ENCODE data around the gene NDUFAF2.

NDUFAF2 gene

DNA sequence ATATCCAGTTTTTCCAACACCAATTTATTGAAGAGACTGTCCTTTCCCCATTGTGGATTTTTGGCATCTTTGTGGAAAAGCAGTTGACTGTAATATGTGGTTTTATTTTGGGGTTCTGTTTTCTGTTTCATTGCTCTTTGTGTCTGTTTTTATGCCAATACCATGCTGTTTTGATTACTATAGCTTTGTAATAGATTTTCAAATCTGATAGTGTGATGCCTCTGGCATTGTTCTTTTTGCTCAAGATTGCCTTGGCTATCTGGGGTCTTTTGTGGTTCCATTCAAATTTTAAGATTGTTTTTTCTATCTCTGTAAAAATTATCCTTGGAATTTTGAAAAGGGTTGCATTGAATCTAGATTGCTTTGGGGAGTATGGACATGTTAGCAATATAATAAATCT is 99.5 kb downstream of the NDUFAF2 start:
- H3K4me1 ChIP-seq (ENCODE audit: control insufficient read depth, insufficient read depth, low read length, unreplicated experiment) = peaks cover 19% of the 10 kb centered on the region
- H3K27ac ChIP-seq (ENCODE audit: low read depth, low read length) = no peak overlapping the region
- no peak overlapping the region for H3K4me3 ChIP-seq (ENCODE audit: low read depth, low read length)
- peaks cover 16% of the 10 kb centered on the region for H3K79me2 ChIP-seq (ENCODE audit: control insufficient read depth, insufficient read depth, low read length, unreplicated experiment)
- H3K36me3 ChIP-seq (ENCODE audit: insufficient read depth, low read length) = peaks cover 7% of the 10 kb centered on the region; the same call in 1 of the 2 replicates
- H2AFZ ChIP-seq (ENCODE audit: low read length, unreplicated experiment) = no peak overlapping the region
- H3K27me3 ChIP-seq (ENCODE audit: insufficient read depth, low read length) = no peaks in the 10 kb centered on the region

DNA sequence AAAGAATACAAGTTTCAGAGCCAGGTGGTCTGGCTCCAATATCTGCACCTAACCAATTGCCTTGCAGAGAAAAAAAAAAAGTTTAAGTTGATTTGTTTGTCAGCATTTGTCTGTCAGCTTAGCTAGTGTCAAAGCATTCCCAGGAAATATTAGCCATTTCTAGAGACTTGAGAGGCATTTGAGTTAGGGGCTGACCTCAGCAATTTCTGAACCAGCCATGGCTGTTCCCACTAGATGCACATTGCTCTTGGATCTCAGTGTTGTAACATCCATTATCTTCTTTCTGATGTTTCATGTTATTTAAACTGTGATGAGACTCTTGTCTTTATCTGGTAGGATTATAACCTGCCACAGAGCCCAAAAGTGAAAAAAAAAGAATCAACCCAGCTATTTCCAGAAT is 102.3 kb downstream of the NDUFAF2 start:
- no peaks in the 10 kb centered on the region for H3K27me3 ChIP-seq (ENCODE audit: insufficient read depth, low read length)
- no peak overlapping the region for H2AFZ ChIP-seq (ENCODE audit: low read length, unreplicated experiment)
- no peak overlapping the region for H3K4me3 ChIP-seq (ENCODE audit: low read depth, low read length)
- peak overlapping the region; percentile 56; the same call in 1 of the 2 replicates for H3K27ac ChIP-seq (ENCODE audit: low read depth, low read length)
- H3K36me3 ChIP-seq (ENCODE audit: insufficient read depth, low read length) = peaks cover 7% of the 10 kb centered on the region; the same call in 1 of the 2 replicates
- peaks cover 19% of the 10 kb centered on the region for H3K79me2 ChIP-seq (ENCODE audit: control insufficient read depth, insufficient read depth, low read length, unreplicated experiment)
- H3K4me1 ChIP-seq (ENCODE audit: control insufficient read depth, insufficient read depth, low read length, unreplicated experiment) = peaks cover 40% of the 10 kb centered on the region

DNA sequence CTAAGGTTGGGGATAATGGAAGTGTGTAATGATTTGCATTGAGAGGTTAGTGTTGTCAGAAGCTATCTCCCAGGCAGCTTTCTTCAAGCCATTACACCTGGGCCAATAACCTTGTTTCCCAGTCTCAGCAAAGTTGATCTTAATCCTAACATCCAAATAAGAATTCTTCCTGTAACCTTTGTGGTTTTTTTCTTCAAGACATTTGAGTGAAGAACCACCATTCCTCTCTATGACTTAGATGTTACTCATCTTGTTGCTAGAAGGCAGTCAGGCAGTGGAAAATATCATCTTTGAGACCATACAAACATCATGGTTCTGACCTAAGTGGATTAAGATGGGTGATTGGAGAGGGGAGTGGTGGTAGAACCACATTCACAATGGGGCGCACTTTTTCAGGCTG is 103.5 kb downstream of the NDUFAF2 start:
- peaks cover 23% of the 10 kb centered on the region for H3K79me2 ChIP-seq (ENCODE audit: control insufficient read depth, insufficient read depth, low read length, unreplicated experiment)
- peak overlapping the region; percentile 56 for H3K27ac ChIP-seq (ENCODE audit: low read depth, low read length)

DNA sequence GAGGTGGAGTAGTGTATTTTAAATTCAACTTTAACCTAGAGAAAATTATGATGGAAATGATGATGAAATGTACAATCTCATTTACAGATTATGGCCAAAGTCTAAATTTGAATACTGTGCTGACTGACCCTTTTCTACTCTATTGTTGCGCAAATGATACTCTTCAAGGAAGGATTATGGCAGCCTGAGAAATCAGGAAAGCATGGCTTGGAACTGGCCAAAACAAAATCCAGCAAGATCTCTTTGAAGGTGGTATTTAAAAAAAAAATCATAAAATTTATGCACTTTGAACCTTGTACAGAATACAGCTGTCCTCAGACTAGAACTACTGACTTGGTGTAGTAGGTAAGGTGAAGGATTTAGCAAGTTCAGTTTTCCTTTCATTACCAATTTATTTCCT is 105.3 kb downstream of the NDUFAF2 start:
- Histone ChIP-seq H3K36me3 (ENCODE audit: insufficient read depth, low read length) (no peaks in the 10 kb centered on the region), H3K27ac (ENCODE audit: low read depth, low read length) (peak overlapping the region; percentile 65), H3K27me3 (ENCODE audit: insufficient read depth, low read length) (no peaks in the 10 kb centered on the region), H3K4me1 (ENCODE audit: control insufficient read depth, insufficient read depth, low read length, unreplicated experiment) (peaks cover 61% of the 10 kb centered on the region), H3K4me3 (ENCODE audit: low read depth, low read length) (no peak overlapping the region), H2AFZ (ENCODE audit: low read length, unreplicated experiment) (no peak overlapping the region), H3K79me2 (ENCODE audit: control insufficient read depth, insufficient read depth, low read length, unreplicated experiment) (peaks cover 25% of the 10 kb centered on the region)

More for the DNA sequence above, 103.5 kb downstream of the NDUFAF2 start:
- no peak overlapping the region for H2AFZ ChIP-seq (ENCODE audit: low read length, unreplicated experiment)
- no peak overlapping the region for H3K4me3 ChIP-seq (ENCODE audit: low read depth, low read length)
- peaks cover 52% of the 10 kb centered on the region for H3K4me1 ChIP-seq (ENCODE audit: control insufficient read depth, insufficient read depth, low read length, unreplicated experiment)
- H3K36me3 ChIP-seq (ENCODE audit: insufficient read depth, low read length) = peaks cover 7% of the 10 kb centered on the region; the same call in 1 of the 2 replicates
- H3K27me3 ChIP-seq (ENCODE audit: insufficient read depth, low read length) = no peaks in the 10 kb centered on the region

DNA sequence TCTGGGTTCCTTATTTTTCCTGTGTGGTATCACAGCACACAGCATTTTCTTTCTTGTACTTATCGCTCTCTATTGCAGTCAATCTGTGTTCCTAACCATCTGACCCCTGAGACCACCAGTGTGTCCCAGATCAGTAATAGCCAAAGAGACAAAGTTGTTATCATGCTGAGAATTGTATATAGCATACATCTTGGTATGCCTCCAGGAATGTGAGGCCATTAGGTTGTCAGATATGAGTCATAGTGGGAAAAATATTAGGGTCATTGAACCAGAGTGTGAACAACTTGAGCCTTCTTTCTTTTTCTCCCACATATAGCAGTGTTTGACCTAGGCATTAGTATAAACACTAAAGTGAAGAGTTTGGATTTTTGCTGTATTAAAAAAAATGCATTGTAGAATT is 106.3 kb downstream of the NDUFAF2 start:
- no peaks in the 10 kb centered on the region for H3K27me3 ChIP-seq (ENCODE audit: insufficient read depth, low read length)
- H3K4me3 ChIP-seq (ENCODE audit: low read depth, low read length) = peak overlapping the region; percentile 14; the same call in 1 of the 2 replicates
- H3K27ac ChIP-seq (ENCODE audit: low read depth, low read length) = peak overlapping the region; percentile 65
- H3K79me2 ChIP-seq (ENCODE audit: control insufficient read depth, insufficient read depth, low read length, unreplicated experiment) = peaks cover 19% of the 10 kb centered on the region
- H3K36me3 ChIP-seq (ENCODE audit: insufficient read depth, low read length) = no peaks in the 10 kb centered on the region
- peaks cover 61% of the 10 kb centered on the region for H3K4me1 ChIP-seq (ENCODE audit: control insufficient read depth, insufficient read depth, low read length, unreplicated experiment)
- no peak overlapping the region for H2AFZ ChIP-seq (ENCODE audit: low read length, unreplicated experiment)

DNA sequence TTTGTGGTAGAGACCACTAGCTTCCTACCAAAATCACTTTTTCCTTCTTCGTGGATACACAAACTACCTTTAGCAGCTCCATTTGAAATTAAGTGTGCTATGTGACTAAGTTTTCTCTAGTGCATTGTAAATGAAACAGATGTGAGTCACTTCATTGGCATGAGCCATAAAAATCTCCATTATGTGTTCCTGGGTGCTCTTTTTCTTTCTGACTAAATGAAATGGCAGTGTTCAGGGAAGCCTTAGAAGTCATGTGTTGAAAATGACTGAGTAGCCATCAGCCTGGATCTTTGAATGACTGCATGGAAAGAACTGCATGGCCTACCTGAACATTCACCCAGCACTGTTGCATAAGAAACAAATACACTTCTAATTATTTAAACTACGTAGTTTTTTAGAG is 107.9 kb downstream of the NDUFAF2 start:
- H3K4me1 ChIP-seq (ENCODE audit: control insufficient read depth, insufficient read depth, low read length, unreplicated experiment) = peaks cover 54% of the 10 kb centered on the region
- H3K27ac ChIP-seq (ENCODE audit: low read depth, low read length) = peak overlapping the region; percentile 65

DNA sequence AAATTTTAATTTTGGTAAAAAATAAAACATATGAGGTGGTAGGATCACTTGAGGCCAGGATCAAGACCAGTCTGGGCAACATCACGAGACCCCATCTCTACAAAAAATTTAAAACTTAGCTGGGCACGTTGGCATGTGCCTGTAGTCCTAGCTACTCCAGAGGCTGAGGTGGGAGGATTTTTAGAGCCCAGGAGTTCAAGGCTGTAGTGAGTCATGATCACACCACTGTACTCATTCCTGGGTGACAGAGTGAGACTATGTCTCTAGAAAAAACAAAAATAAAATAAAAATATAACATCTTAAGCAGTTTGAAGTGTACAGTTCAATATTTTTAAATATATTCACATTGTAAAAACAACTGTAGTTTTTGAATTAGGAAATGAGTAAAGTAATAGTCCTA is 108.9 kb downstream of the NDUFAF2 start:
- no peaks in the 10 kb centered on the region for H3K36me3 ChIP-seq (ENCODE audit: insufficient read depth, low read length)
- peaks cover 43% of the 10 kb centered on the region for H3K4me1 ChIP-seq (ENCODE audit: control insufficient read depth, insufficient read depth, low read length, unreplicated experiment)
- no peak overlapping the region for H2AFZ ChIP-seq (ENCODE audit: low read length, unreplicated experiment)
- H3K27ac ChIP-seq (ENCODE audit: low read depth, low read length) = peak overlapping the region; percentile 65
- peaks cover 9% of the 10 kb centered on the region for H3K79me2 ChIP-seq (ENCODE audit: control insufficient read depth, insufficient read depth, low read length, unreplicated experiment)
- H3K4me3 ChIP-seq (ENCODE audit: low read depth, low read length) = no peak overlapping the region
- H3K27me3 ChIP-seq (ENCODE audit: insufficient read depth, low read length) = no peaks in the 10 kb centered on the region

More for the DNA sequence above, 107.9 kb downstream of the NDUFAF2 start:
- Histone ChIP-seq H2AFZ (ENCODE audit: low read length, unreplicated experiment) (no peak overlapping the region), H3K79me2 (ENCODE audit: control insufficient read depth, insufficient read depth, low read length, unreplicated experiment) (peaks cover 9% of the 10 kb centered on the region), H3K36me3 (ENCODE audit: insufficient read depth, low read length) (no peaks in the 10 kb centered on the region), H3K4me3 (ENCODE audit: low read depth, low read length) (no peak overlapping the region), H3K27me3 (ENCODE audit: insufficient read depth, low read length) (no peaks in the 10 kb centered on the region)

DNA sequence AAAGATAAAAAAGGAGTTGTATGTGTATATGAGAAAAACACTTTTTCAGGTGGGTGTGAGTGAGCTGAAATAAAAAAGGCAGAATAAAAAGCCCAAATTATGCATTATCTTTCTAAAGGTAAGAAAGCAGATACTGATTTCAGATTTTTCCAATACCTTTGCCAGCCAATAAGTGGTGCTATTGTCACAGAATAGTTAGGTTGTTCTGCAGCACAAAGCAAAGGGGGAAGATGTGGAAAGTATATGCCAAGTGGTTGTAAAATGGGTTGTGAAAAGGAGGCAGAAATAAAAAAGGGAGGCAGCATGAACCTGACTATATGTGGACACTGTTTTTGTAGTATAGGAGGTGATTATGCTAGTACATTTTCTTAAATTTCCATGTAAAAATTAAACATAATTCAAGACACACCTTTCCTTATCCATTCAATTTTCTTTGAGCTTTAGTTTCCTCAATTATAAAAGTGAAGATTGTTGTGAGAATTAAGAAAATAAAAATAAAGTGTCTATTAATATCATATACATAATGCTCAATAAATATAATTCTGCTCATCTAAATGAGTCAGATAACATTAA is 110.5 kb downstream of the NDUFAF2 start:
- Histone ChIP-seq H3K4me3 (ENCODE audit: low read depth, low read length) (no peak overlapping the region), H3K27me3 (ENCODE audit: insufficient read depth, low read length) (no peaks in the 10 kb centered on the region), H3K4me1 (ENCODE audit: control insufficient read depth, insufficient read depth, low read length, unreplicated experiment) (peaks cover 39% of the 10 kb centered on the region), H2AFZ (ENCODE audit: low read length, unreplicated experiment) (no peak overlapping the region), H3K27ac (ENCODE audit: low read depth, low read length) (no peak overlapping the region), H3K36me3 (ENCODE audit: insufficient read depth, low read length) (no peaks in the 10 kb centered on the region), H3K79me2 (ENCODE audit: control insufficient read depth, insufficient read depth, low read length, unreplicated experiment) (peaks cover 9% of the 10 kb centered on the region)

DNA sequence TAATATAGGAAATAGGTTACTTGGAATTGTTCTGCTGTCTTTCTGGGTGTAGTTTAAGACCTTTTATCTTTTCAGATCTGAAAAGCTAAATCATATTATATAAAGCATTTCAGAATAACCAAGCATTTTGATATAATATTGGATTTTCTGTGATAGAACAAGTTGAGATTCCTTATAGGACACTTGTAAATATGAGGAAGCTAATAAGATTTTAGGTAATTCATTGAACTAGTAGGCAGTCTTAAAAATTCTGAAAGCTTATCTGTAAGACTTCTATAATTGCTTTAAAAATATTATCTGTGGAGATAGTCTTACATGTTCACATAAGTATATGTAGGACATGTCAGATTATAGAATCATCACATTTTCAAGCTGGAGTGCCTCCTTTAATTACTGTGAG is 114.5 kb downstream of the NDUFAF2 start:
- peaks cover under 1% of the 10 kb centered on the region for H3K79me2 ChIP-seq (ENCODE audit: control insufficient read depth, insufficient read depth, low read length, unreplicated experiment)
- 0 out of 2 replicates have a peak, but pooled peaks cover 4% of the 10 kb centered on the region for H3K36me3 ChIP-seq (ENCODE audit: insufficient read depth, low read length)
- no peak overlapping the region for H3K27ac ChIP-seq (ENCODE audit: low read depth, low read length)
- H3K4me3 ChIP-seq (ENCODE audit: low read depth, low read length) = no peak overlapping the region
- H3K27me3 ChIP-seq (ENCODE audit: insufficient read depth, low read length) = no peaks in the 10 kb centered on the region
- H2AFZ ChIP-seq (ENCODE audit: low read length, unreplicated experiment) = no peak overlapping the region
- H3K4me1 ChIP-seq (ENCODE audit: control insufficient read depth, insufficient read depth, low read length, unreplicated experiment) = peaks cover 1% of the 10 kb centered on the region

DNA sequence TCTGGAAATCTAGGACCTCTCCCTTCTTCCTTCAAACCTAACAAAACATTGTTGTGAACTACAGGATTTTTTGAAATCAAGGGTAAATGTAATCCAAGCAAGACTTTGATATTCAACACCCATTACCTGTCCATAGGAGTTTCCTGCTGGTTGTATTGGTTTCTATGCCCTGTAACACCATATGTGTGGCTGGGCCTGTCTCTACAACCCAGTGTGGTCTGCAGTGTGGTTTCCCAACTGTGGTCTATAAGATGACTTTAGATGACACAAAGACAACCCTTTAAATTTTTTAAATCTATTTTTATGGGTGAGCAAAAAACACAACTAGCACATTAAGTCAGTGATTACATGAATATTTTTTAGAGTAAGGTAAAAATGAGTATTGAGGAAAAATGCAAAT is 124.1 kb downstream of the NDUFAF2 start:
- Histone ChIP-seq H3K27me3 (ENCODE audit: insufficient read depth, low read length) (no peaks in the 10 kb centered on the region), H3K4me1 (ENCODE audit: control insufficient read depth, insufficient read depth, low read length, unreplicated experiment) (no peaks in the 10 kb centered on the region), H3K36me3 (ENCODE audit: insufficient read depth, low read length) (no peaks in the 10 kb centered on the region), H3K27ac (ENCODE audit: low read depth, low read length) (no peak overlapping the region), H3K4me3 (ENCODE audit: low read depth, low read length) (no peak overlapping the region), H3K79me2 (ENCODE audit: control insufficient read depth, insufficient read depth, low read length, unreplicated experiment) (no peaks in the 10 kb centered on the region), H2AFZ (ENCODE audit: low read length, unreplicated experiment) (no peak overlapping the region)

DNA sequence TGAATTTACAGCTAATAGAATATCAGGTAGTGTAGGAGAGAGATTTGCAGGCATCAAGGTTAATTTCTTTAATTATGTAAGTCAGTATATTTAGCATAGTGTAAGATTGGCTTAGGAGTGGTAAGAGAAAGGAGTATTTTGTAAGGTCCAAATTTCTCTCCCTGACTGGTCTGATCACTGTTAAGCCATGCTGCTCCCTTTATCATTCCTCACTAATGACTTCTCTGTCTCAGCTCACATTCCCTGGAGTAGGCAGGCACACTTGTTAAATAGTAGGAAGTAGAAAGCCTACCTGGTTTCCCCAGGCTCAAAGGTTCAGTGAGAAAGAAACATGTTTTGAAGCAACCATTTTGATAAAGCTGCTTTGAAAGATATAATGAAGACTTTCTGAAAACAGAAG is 126.5 kb downstream of the NDUFAF2 start:
- H2AFZ ChIP-seq (ENCODE audit: low read length, unreplicated experiment) = no peak overlapping the region
- no peaks in the 10 kb centered on the region for H3K27me3 ChIP-seq (ENCODE audit: insufficient read depth, low read length)
- no peak overlapping the region for H3K4me3 ChIP-seq (ENCODE audit: low read depth, low read length)
- no peaks in the 10 kb centered on the region for H3K4me1 ChIP-seq (ENCODE audit: control insufficient read depth, insufficient read depth, low read length, unreplicated experiment)
- no peaks in the 10 kb centered on the region for H3K79me2 ChIP-seq (ENCODE audit: control insufficient read depth, insufficient read depth, low read length, unreplicated experiment)
- no peak overlapping the region for H3K27ac ChIP-seq (ENCODE audit: low read depth, low read length)
- no peaks in the 10 kb centered on the region; the same call in none of the 2 replicates for H3K36me3 ChIP-seq (ENCODE audit: insufficient read depth, low read length)

All from ACC112 (cell line).